Measurements from ENCODE around the gene SPG7.
A peak's percentile ranks its signal among the peaks of the same experiment; 100 is the strongest.

- peak in 1 of 4 donors; percentile 4 for TF ChIP-seq CTCF (IDR thresholded peaks at IDR 0.05)
- TF ChIP-seq POLR2A (IDR thresholded peaks at IDR 0.05) = no peak
Measured at GRCh38 chr16:89502081-89502843, 5.9 kb upstream of the SPG7 start.

Data from right lobe of liver (tissue), 4 donors.